K562 (cell line): Measurements from ENCODE around the gene SLC25A42. TPM values are rescaled to one million over a fixed set of nuclear protein-coding genes. Genes with fewer than 3 reads are reported as not detected.

Experiments used
- CC2D1A ChIP-seq: fragments of 450-650 bp; IDR thresholded peaks from 2 replicates; pipeline ENCODE4 v1.6.1; 2017; ENCODE audit warnings: mild to moderate bottlenecking
- DMBX1 ChIP-seq: fragments of 250-450 bp; sonication (Bioruptor Pico); IDR thresholded peaks from 2 replicates; pipeline ENCODE4 v1.8.0; 2022; ENCODE audit warnings: inconsistent platforms, mild to moderate bottlenecking, moderate library complexity, borderline replicate concordance
- ELF2 ChIP-seq: fragments of 250-450 bp; sonication (Bioruptor Pico); IDR thresholded peaks from 2 replicates; pipeline ENCODE4 v1.5.0; 2021; ENCODE audit warnings: mild to moderate bottlenecking
- EP400 ChIP-seq: fragments of 450-650 bp; IDR thresholded peaks from 2 replicates; pipeline ENCODE4 v1.6.1; 2017; ENCODE audit warnings: antibody characterized with exemption, mild to moderate bottlenecking, moderate library complexity
- FOXJ3 ChIP-seq: sonication (generic); formaldehyde crosslinking; IDR thresholded peaks from 2 replicates; pipeline ENCODE4 v1.4.0; 2020; ENCODE audit warnings: mild to moderate bottlenecking, missing genetic modification reagents
- HMGN3 ChIP-seq: IDR thresholded peaks from 2 replicates; pipeline ENCODE4 v1.6.1; 2011; ENCODE audit warnings: borderline replicate concordance, low read depth, mild to moderate bottlenecking, mixed read lengths, low read length; ENCODE audit not compliant: insufficient read length; ENCODE audit errors: extremely low read depth
- LARP7 ChIP-seq: fragments of 450-650 bp; IDR thresholded peaks from 2 replicates; pipeline ENCODE4 v1.6.1; 2016
- LCOR ChIP-seq: sonication (generic); formaldehyde crosslinking; IDR thresholded peaks from 2 replicates; pipeline ENCODE4 v1.8.0; 2022; ENCODE audit warnings: mild to moderate bottlenecking, missing genetic modification reagents
- MAX ChIP-seq: sonication (generic); formaldehyde crosslinking; IDR thresholded peaks from 2 replicates; pipeline ENCODE4 v1.9.0; 2022; ENCODE audit warnings: mild to moderate bottlenecking, missing genetic modification reagents
- MCM3 ChIP-seq: fragments of 450-650 bp; IDR thresholded peaks from 2 replicates; pipeline ENCODE4 v1.6.1; 2016
- MLLT1 ChIP-seq, 2 experiments: fragments of 450-650 bp; IDR thresholded peaks; 2 replicates each; pipeline ENCODE4 v1.6.1; 2016
- POLR2AphosphoS5 ChIP-seq: IDR thresholded peaks from 2 replicates; pipeline ENCODE4 v1.6.1; 2011; ENCODE audit warnings: mild to moderate bottlenecking, low read depth, low read length, moderate library complexity; ENCODE audit not compliant: control insufficient read depth, insufficient read depth
- PPARD ChIP-seq: fragments of 250-450 bp; sonication (Bioruptor Pico); IDR thresholded peaks from 2 replicates; pipeline ENCODE4 v1.8.0; 2022; ENCODE audit warnings: inconsistent platforms, mild to moderate bottlenecking, moderate library complexity
- PYGO2 ChIP-seq: fragments of 450-650 bp; IDR thresholded peaks from 2 replicates; pipeline ENCODE4 v1.6.1; 2016; ENCODE audit warnings: mild to moderate bottlenecking, missing genetic modification characterization, moderate library complexity, missing compliant biosample characterization
- SMARCE1 ChIP-seq: fragments of 450-650 bp; IDR thresholded peaks from 2 replicates; pipeline ENCODE4 v1.7.1; 2016; ENCODE audit warnings: mild to moderate bottlenecking
- SNAPC5 ChIP-seq: fragments of 250-450 bp; sonication (Bioruptor Pico); IDR thresholded peaks from 2 replicates; pipeline ENCODE4 v1.8.0; 2021; ENCODE audit warnings: moderate library complexity, mild to moderate bottlenecking, inconsistent platforms
- TCF7 ChIP-seq: sonication (generic); IDR thresholded peaks from 2 replicates; pipeline ENCODE4 v1.6.1; 2016; ENCODE audit warnings: antibody characterized with exemption, borderline replicate concordance
- ZBTB7A ChIP-seq: IDR thresholded peaks from 2 replicates; pipeline ENCODE4 v1.6.1; 2011; ENCODE audit warnings: low read depth, mild to moderate bottlenecking, low read length, moderate library complexity, borderline replicate concordance; ENCODE audit not compliant: control insufficient read depth
- ZNF133 ChIP-seq: fragments of 250-450 bp; sonication (Bioruptor Pico); IDR thresholded peaks from 2 replicates; pipeline ENCODE4 v1.4.0; 2020; ENCODE audit warnings: mild to moderate bottlenecking
- ZNF140 ChIP-seq: fragments of 250-450 bp; sonication (Bioruptor Pico); IDR thresholded peaks from 2 replicates; pipeline ENCODE4 v1.8.0; 2021; ENCODE audit warnings: moderate library complexity, mild to moderate bottlenecking, inconsistent platforms
- ZNF280A ChIP-seq: fragments of 450-650 bp; IDR thresholded peaks from 2 replicates; pipeline ENCODE4 v1.6.1; 2018; ENCODE audit warnings: mild to moderate bottlenecking, low read depth; ENCODE audit not compliant: partially characterized antibody
- ZNF280B ChIP-seq: fragments of 250-450 bp; sonication (Bioruptor Pico); IDR thresholded peaks from 2 replicates; pipeline ENCODE4 v1.5.1; 2021; ENCODE audit warnings: mild to moderate bottlenecking
- ZNF282 ChIP-seq: sonication (generic); formaldehyde crosslinking; IDR thresholded peaks from 2 replicates; pipeline ENCODE4 v1.8.1; 2023; ENCODE audit warnings: missing genetic modification reagents
- ZNF316 ChIP-seq: fragments of 450-650 bp; IDR thresholded peaks from 2 replicates; pipeline ENCODE4 v1.6.1; 2016
- ZNF324 ChIP-seq: fragments of 250-450 bp; sonication (Bioruptor Pico); IDR thresholded peaks from 2 replicates; pipeline ENCODE4 v1.4.0; 2020; ENCODE audit warnings: mild to moderate bottlenecking
- ZNF444 ChIP-seq: fragments of 250-450 bp; sonication (Bioruptor Pico); IDR thresholded peaks from 2 replicates; pipeline ENCODE4 v1.4.0; 2020; ENCODE audit warnings: mild to moderate bottlenecking, moderate library complexity
- polyA plus RNA-seq, 8 experiments: library from polyadenylated mRNA; depleted of rRNA in 4 of 8; stranded (reverse) in 5 of 8; unstranded in 3 of 8; fragments of >200 nt; fragmentation: Nextera tagmentation in 2 of 8; fragmentation: Illumina TruSeq in 1 of 8; extraction: Ambion mirVana in 2 of 8; extraction: Trizol in 1 of 8; gene quantifications; 2 replicates each; pipeline versions ENCODE4 v1.2.1 to v1.2.3, GENCODE V29; 2011 to 2014; ENCODE audit warnings: inconsistent platforms in 1 of 8, missing spikeins in 1 of 8
- total RNA-seq, 7 experiments: library from RNA; depleted of rRNA in 6 of 7; stranded (reverse); fragments of >200 nt in 6 of 7; fragmentation: Illumina TruSeq in 2 of 7; extraction: Trizol in 2 of 7; gene quantifications; 2 replicates each; pipeline versions ENCODE4 v1.2.1 to v1.2.3, GENCODE V29; 2011 to 2021; ENCODE audit warnings: low replicate concordance in 1 of 7

Gene SLC25A42
- total and polyA plus RNA-seq, 9 of the 15 experiments (the other 6 are each of a cell fraction or from before 2014, with no cell fraction given): 0.59 to 32.2 (median 14.1) TPM

GRCh38 chr19:19033426-19034203 lies 30.2 kb upstream of the SLC25A42 start, which contains the start of the genes ARMC6 and SUGP2 (continued):
- TF ChIP-seq SMARCE1: no peak
- TF ChIP-seq ELF2 (CRISPR knock-in tag): no peak
- TF ChIP-seq ZBTB7A: peak; percentile 99
- no peak for TF ChIP-seq SNAPC5
- TF ChIP-seq CC2D1A: no peak
- TF ChIP-seq ZNF280A: no peak
- TF ChIP-seq DMBX1 (CRISPR knock-in tag): peak; percentile 70; the same call in 1 of the 2 replicates
- no peak for TF ChIP-seq ZNF280B (CRISPR knock-in tag)
- TF ChIP-seq ZNF444 (CRISPR knock-in tag): no peak
- no peak for TF ChIP-seq MCM3
- TF ChIP-seq ZNF282 (CRISPR knock-in tag): no peak
- TF ChIP-seq HMGN3: peak; percentile 55
- TF ChIP-seq LARP7: no peak
- no peak for TF ChIP-seq ZNF324
- no peak for TF ChIP-seq PYGO2 (tag)
- TF ChIP-seq LCOR (CRISPR knock-in tag): peak; percentile 87; the same call in 1 of the 2 replicates
- TF ChIP-seq ZNF316: no peak
- 0 out of 2 replicates have a peak, but pooled peaks have one; percentile 14 for TF ChIP-seq TCF7
- peak; percentile 94 for TF ChIP-seq EP400
- TF ChIP-seq MLLT1 (IDR thresholded peaks at IDR 0.05): no peak
- TF ChIP-seq FOXJ3 (CRISPR knock-in tag): no peak
- TF ChIP-seq MAX (CRISPR knock-in tag): peak; percentile 98
- no peak for TF ChIP-seq ZNF133
- TF ChIP-seq ZNF140: no peak
- TF ChIP-seq PPARD: no peak
- TF ChIP-seq POLR2AphosphoS5: peak; percentile 69; the same call in 1 of the 2 replicates
